ENCODE measurements around the gene RAD51. TPM values are rescaled to one million over a fixed set of nuclear protein-coding genes. Genes with fewer than 3 reads are reported as not detected.

Gene RAD51
- total and polyA plus RNA-seq, 9 donors = 0.41 to 2.5 (median 0.73) TPM; not detected in 3

DNA sequence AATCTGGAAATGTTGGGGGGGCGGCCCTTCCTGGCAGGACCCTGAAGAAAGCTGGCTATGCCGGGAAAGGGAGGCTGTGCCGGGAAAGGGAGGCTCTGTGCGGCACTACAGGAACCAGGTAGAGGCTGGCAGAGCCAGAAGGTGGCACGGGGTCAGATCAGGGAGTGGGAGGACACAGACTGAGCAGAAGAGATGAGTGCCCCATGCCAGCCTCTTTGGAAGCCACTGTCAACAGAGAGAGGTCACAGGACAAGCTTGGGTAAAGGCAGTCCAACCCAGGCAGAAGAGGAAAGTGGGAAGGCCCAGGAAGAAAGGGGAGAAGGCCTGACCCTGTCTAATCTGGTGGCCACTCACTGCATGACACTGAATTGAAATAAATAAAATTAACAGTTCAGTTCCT lies 76.3 kb downstream of the RAD51 start:
- no peak overlapping the region for H3K27ac ChIP-seq
- H3K4me1 ChIP-seq (ENCODE audit: insufficient read depth) = no peaks in the 10 kb centered on the region
- H3K27me3 ChIP-seq = no peaks in the 10 kb centered on the region
- no peaks in the 10 kb centered on the region for H3K36me3 ChIP-seq
- intact Hi-C loops (cut with DNase I) = no loop called here
- no peak for DNase-seq
- H3K4me3 ChIP-seq = no peak overlapping the region
- H3K9me3 ChIP-seq = no peaks in the 10 kb centered on the region
- TF ChIP-seq, protein P1, sequence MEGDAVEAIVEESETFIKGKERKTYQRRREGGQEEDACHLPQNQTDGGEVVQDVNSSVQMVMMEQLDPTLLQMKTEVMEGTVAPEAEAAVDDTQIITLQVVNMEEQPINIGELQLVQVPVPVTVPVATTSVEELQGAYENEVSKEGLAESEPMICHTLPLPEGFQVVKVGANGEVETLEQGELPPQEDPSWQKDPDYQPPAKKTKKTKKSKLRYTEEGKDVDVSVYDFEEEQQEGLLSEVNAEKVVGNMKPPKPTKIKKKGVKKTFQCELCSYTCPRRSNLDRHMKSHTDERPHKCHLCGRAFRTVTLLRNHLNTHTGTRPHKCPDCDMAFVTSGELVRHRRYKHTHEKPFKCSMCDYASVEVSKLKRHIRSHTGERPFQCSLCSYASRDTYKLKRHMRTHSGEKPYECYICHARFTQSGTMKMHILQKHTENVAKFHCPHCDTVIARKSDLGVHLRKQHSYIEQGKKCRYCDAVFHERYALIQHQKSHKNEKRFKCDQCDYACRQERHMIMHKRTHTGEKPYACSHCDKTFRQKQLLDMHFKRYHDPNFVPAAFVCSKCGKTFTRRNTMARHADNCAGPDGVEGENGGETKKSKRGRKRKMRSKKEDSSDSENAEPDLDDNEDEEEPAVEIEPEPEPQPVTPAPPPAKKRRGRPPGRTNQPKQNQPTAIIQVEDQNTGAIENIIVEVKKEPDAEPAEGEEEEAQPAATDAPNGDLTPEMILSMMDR (IDR thresholded peaks at IDR 0.05) = no peak
- no peak for TF ChIP-seq EP300 (IDR thresholded peaks at IDR 0.05)
- TF ChIP-seq POLR2A (IDR thresholded peaks at IDR 0.05) = no peak
- 86 to 95% (median 91%) methylated on average over 5 of the region's 5 CpGs for WGBS, 3 donors

DNA sequence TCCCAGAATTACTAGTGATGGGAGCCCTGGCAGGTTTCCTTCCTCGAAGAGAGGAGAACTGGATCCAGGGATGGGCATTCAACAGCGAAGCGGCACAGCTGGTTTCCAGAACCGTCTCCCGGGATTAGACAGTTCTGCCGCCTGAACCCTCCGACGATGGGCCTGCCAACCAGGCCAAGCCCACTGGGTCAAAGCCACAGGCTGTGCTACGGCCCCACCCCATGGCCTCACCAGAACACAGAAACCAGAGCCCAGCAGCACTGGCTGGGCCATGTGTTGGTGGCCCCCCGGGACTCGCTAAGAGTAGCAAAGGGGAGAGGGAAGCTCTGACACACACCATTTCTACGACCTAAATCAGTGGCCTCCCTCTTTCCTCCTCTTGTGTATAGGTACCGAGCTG lies 77.0 kb downstream of the RAD51 start:
- Histone ChIP-seq H3K27me3 (no peaks in the 10 kb centered on the region), H3K9me3 (no peaks in the 10 kb centered on the region), H3K4me1 (ENCODE audit: insufficient read depth) (no peaks in the 10 kb centered on the region), H3K27ac (no peak overlapping the region), H3K36me3 (no peaks in the 10 kb centered on the region), H3K4me3 (no peak overlapping the region)
- DNase-seq = no peak
- 89% methylated on average over 13 of the region's 13 CpGs for WGBS, 3 donors
- TF ChIP-seq POLR2A (IDR thresholded peaks at IDR 0.05) = no peak
- TF ChIP-seq EP300 (IDR thresholded peaks at IDR 0.05) = no peak
- TF ChIP-seq, protein P1 (IDR thresholded peaks at IDR 0.05) = no peak
- intact Hi-C loops (cut with DNase I) = no loop called here

DNA sequence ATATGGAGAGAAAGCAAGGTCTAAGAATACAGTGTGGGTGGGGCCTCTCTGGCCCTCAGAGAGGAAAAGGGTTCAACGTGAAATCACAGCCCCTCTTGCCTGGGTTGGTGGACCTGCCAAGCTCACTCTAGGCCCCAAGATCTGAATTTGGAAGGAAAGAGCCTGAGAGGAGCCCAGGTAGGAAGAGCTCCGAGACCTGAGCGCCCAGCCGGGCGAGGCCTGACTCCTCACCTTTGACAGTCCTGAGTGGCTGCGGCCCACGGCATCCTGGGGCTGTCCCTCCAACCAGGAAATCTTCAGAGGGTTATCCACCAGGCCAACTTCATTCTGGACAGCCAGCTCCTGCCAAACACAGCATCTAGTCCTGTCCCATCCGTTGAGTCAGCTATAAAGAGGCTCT lies 78.5 kb downstream of the RAD51 start:
- TF ChIP-seq POLR2A (IDR thresholded peaks at IDR 0.05) = no peak
- TF ChIP-seq, protein P1 (IDR thresholded peaks at IDR 0.05) = no peak
- no peak for TF ChIP-seq EP300 (IDR thresholded peaks at IDR 0.05)
- intact Hi-C loops (cut with DNase I) = no loop called here
- no peaks in the 10 kb centered on the region for H3K36me3 ChIP-seq
- H3K27me3 ChIP-seq = no peaks in the 10 kb centered on the region
- no peaks in the 10 kb centered on the region for H3K9me3 ChIP-seq
- no peak overlapping the region for H3K27ac ChIP-seq
- no peaks in the 10 kb centered on the region for H3K4me1 ChIP-seq (ENCODE audit: insufficient read depth)
- no peak for DNase-seq
- no peak overlapping the region for H3K4me3 ChIP-seq
- WGBS, 3 donors = 90 to 93% (median 91%) methylated on average over 8 of the region's 8 CpGs

DNA sequence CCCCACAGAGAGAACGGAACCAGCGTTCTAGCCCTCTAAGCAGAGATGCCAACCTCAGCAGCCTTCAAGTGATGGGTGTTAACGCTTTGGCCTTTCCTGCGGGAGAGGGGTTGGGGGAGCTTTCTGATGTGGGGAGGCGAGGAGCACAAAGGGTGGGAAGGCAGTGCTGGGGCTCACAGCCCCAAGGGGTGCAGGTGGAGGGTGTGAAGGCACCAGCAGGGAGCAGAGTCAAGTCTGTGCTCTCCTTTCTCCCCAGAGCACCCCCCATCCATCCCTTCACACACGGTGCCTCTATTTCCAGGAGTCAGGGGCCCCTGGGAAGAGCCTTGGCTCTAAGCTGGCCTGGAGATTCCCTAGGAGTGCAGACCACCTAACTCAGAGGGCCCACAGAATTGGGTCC lies 78.9 kb downstream of the RAD51 start:
- no peak for DNase-seq
- no peak overlapping the region for H3K4me3 ChIP-seq
- TF ChIP-seq, protein P1 (IDR thresholded peaks at IDR 0.05) = no peak
- TF ChIP-seq POLR2A (IDR thresholded peaks at IDR 0.05) (no peak), EP300 (IDR thresholded peaks at IDR 0.05) (no peak)
- intact Hi-C loops (cut with DNase I) = no loop called here
- no peaks in the 10 kb centered on the region for H3K4me1 ChIP-seq (ENCODE audit: insufficient read depth)
- no peaks in the 10 kb centered on the region for H3K9me3 ChIP-seq
- 87 to 91% (median 90%) methylated on average over 6 of the region's 6 CpGs for WGBS, 3 donors
- H3K27me3 ChIP-seq = no peaks in the 10 kb centered on the region
- H3K36me3 ChIP-seq = no peaks in the 10 kb centered on the region
- no peak overlapping the region for H3K27ac ChIP-seq

DNA sequence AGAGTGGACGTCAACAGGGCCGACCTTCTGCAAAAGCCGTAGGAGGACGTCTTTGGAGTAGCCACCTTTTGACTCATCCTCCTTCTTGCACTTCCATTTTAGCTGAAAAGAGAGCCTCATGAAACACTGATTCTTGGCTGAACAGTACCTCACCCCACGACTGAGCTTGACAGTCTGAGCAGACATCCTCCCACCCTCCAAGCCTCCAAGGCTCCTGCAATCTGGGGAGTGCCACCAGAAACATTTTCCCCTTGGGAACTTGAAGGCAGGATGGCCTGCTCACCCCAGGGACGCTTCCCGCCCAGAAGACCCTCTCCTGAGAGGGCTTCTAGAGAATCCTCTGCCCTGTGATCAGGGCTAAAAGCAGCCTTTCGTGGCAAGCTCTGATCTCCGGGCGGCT lies 80.0 kb downstream of the RAD51 start:
- WGBS, 3 donors = 84 to 91% (median 85%) methylated on average over 10 of the region's 10 CpGs
- H3K27me3 ChIP-seq = no peaks in the 10 kb centered on the region
- no peak overlapping the region for H3K27ac ChIP-seq
- DNase-seq = no peak
- H3K9me3 ChIP-seq = no peaks in the 10 kb centered on the region
- H3K4me3 ChIP-seq = no peak overlapping the region
- TF ChIP-seq POLR2A (IDR thresholded peaks at IDR 0.05) = no peak
- no peak for TF ChIP-seq EP300 (IDR thresholded peaks at IDR 0.05)
- TF ChIP-seq, protein P1 (IDR thresholded peaks at IDR 0.05) = no peak
- H3K36me3 ChIP-seq = no peaks in the 10 kb centered on the region
- intact Hi-C loops (cut with DNase I) = no loop called here
- H3K4me1 ChIP-seq (ENCODE audit: insufficient read depth) = no peaks in the 10 kb centered on the region

Data from ovary (tissue), 9 donors.